OCI-LY7 (cell line): ENCODE measurements around the gene UROD.

Experiments
- CTCF ChIP-seq: fragments of 200-600 bp; sonication (generic); conservative IDR thresholded peaks from 2 replicates; pipeline ENCODE4 v1.5.1; 2014; ENCODE audit warnings: mild to moderate bottlenecking, antibody characterized with exemption, low read length, moderate library complexity, mixed read lengths
- EZH2phosphoT487 ChIP-seq: fragments of 200-600 bp; sonication (generic); IDR thresholded peaks from 2 replicates; pipeline ENCODE4 v1.6.1; 2018; ENCODE audit warnings: low read depth, borderline replicate concordance, mild to moderate bottlenecking, mixed run types, antibody characterized with exemption, low read length, moderate library complexity, mixed read lengths

- TF ChIP-seq CTCF (no peak), EZH2phosphoT487 (no peak)
Observed at GRCh38 chr1:45011837-45012638, at the start of gene UROD.
